ENCODE measurements around the gene SLC44A5. TPM values are rescaled to one million over a fixed set of nuclear protein-coding genes. Genes with fewer than 3 reads are reported as not detected.
"Not testable (repeated sequence)": the region's sequence is repeated elsewhere in the genome, so short reads cannot be mapped to it uniquely, and the experiment has no call there.

SLC44A5 gene
- total RNA-seq, 4 donors from 2014 or later = 0.19 to 12.8 (median 2.6) TPM

DNA sequence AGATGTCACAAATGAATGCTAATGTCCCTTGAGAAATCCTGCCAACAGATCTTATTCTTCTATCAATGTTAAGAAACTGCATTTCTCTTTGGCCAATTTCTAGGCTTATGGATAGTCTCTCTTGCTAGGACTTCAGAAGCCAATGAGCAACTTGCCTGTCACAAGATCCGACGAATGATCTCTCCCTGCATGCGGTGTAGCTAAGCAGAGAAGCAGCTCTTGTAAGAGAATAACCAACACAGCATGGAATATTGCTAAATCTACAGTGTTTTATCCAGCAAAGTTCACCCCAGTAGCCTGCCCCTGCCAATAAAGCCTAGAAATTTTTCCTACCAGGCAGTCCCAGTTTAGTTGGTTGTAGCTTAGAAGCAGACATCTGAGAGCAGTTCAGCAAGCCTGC, 2.1 kb upstream of the SLC44A5 start:
- no peak overlapping the region for H3K4me3 ChIP-seq
- H3K27me3 ChIP-seq = peaks cover 0 to 77% (median 14%) of the 10 kb centered on the region in 4 donors
- DNase-seq = no peak
- no peaks in the 10 kb centered on the region for H3K9me3 ChIP-seq
- no peak overlapping the region for H3K27ac ChIP-seq
- intact Hi-C loops (cut with DNase I) = no loop called here
- 87 to 90% methylated on average over 2 to 3 of the region's 3 CpGs for WGBS, 2 donors
- H3K36me3 ChIP-seq = no peaks in the 10 kb centered on the region
- H3K4me1 ChIP-seq = peaks cover 19 to 30% (median 21%) of the 10 kb centered on the region in 3 donors
- TF ChIP-seq CTCF (IDR thresholded peaks at IDR 0.05) (no peak), POLR2A (IDR thresholded peaks at IDR 0.05) (no peak)

DNA sequence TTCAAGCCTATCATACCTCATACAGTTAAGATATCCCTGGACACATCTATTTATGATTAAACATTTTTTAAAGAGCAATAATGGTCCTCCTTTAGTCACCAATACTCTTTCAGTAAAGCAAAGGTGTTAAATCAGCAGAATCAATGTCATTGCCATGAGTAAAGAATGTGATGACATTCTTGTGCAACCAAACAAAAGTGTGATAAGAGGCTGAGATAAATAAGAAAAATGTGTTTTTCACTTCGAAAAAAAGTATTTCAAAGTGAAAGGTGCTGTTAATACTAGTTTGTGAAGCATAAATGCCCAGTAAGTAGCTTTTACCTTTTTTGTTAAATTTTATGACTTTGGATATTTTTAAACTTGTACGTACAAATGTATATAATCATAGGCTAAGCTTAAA, 8.4 kb downstream of the SLC44A5 start:
- Histone ChIP-seq H3K36me3 (no peaks in the 10 kb centered on the region), H3K27ac (no peak overlapping the region), H3K9me3 (no peaks in the 10 kb centered on the region), H3K4me3 (no peak overlapping the region), H3K27me3 (peaks cover 0 to 6% (median 0%) of the 10 kb centered on the region in 4 donors), H3K4me1 (no peaks in the 10 kb centered on the region)
- no peak for DNase-seq
- intact Hi-C loops (cut with DNase I) = no loop called here
- 41% methylated on average over 2 of the region's 2 CpGs for WGBS, 2 donors
- TF ChIP-seq POLR2A (IDR thresholded peaks at IDR 0.05) = no peak
- TF ChIP-seq CTCF (IDR thresholded peaks at IDR 0.05) = no peak

- Histone ChIP-seq H3K4me1 (no peaks in the 10 kb centered on the region), H3K9me3 (no peaks in the 10 kb centered on the region), H3K4me3 (no peak overlapping the region), H3K36me3 (no peaks in the 10 kb centered on the region), H3K27ac (no peak overlapping the region), H3K27me3 (peaks cover 0 to 4% (median 0%) of the 10 kb centered on the region in 4 donors)
- TF ChIP-seq POLR2A (IDR thresholded peaks at IDR 0.05) = no peak
- TF ChIP-seq CTCF (IDR thresholded peaks at IDR 0.05) = no peak
- intact Hi-C loops (cut with DNase I) = no loop called here
- DNase-seq = no peak
- 44 to 58% methylated on average over 1 of the region's 1 CpG for WGBS, 2 donors
Measured at GRCh38 chr1:75600781-75601180, 10.1 kb downstream of the SLC44A5 start.

DNA sequence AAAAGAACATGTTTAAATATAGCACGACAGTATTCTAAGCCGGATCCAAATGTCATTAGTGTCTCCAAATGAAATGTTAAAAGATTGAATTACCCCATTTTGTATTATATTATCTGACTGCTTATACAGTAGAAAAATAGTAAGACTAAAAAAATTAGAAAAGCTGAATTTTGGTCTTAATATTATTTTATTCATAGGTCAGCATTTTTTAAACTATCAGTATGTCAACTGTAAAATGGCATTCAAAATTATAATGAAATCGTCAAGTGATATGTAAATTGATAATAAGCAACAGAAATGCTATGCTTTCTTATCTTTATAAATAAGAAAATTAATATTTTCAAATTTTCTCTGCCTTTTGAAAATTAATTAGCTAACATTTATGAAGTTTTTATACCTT, 16.6 kb downstream of the SLC44A5 start:
- intact Hi-C loops (cut with DNase I) = no loop called here
- 78 to 81% methylated on average over 3 of the region's 3 CpGs for WGBS, 2 donors
- Histone ChIP-seq H3K9me3 (no peaks in the 10 kb centered on the region), H3K27ac (no peak overlapping the region), H3K4me3 (no peak overlapping the region), H3K4me1 (no peaks in the 10 kb centered on the region), H3K27me3 (no peaks in the 10 kb centered on the region), H3K36me3 (no peaks in the 10 kb centered on the region)
- no peak for DNase-seq
- TF ChIP-seq CTCF (IDR thresholded peaks at IDR 0.05) = no peak
- TF ChIP-seq POLR2A (IDR thresholded peaks at IDR 0.05) = no peak

GRCh38 chr1:75593457-75593856, 17.5 kb downstream of the SLC44A5 start:
- DNase-seq; H3K36me3 ChIP-seq; H3K4me1 ChIP-seq; H3K27me3 ChIP-seq; intact Hi-C loops (cut with DNase I); H3K27ac ChIP-seq; H3K4me3 ChIP-seq; H3K9me3 ChIP-seq: not testable (repeated sequence)
- 54 to 64% methylated on average over 3 of the region's 3 CpGs for WGBS, 2 donors

DNA sequence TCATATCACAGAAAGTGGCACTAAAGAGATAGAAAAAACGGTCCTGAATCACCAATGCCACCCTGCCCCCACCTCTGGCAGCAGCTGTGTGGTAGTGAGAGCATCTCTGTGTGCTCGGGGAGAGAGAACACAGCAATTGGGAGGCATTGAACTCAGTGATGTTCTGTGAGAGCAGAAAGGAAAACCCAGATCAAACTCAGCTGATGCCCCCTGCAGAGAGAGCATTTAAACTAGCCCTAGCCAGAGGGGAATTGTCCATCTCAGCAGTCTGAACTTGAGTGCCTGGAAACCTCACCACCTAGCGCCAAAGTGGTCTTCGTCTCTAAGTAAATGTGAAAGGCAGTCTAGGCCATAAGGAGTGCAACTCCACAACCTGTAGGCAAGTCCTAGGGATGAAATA, 21.3 kb downstream of the SLC44A5 start:
- WGBS, 2 donors = 62 to 66% methylated on average over 4 of the region's 4 CpGs
- Histone ChIP-seq H3K36me3 (no peaks in the 10 kb centered on the region), H3K27ac (no peak overlapping the region), H3K4me3 (no peak overlapping the region), H3K9me3 (no peaks in the 10 kb centered on the region), H3K4me1 (no peaks in the 10 kb centered on the region), H3K27me3 (no peaks in the 10 kb centered on the region)
- no peak for DNase-seq
- intact Hi-C loops (cut with DNase I) = no loop called here
- TF ChIP-seq POLR2A (IDR thresholded peaks at IDR 0.05) (no peak), CTCF (IDR thresholded peaks at IDR 0.05) (no peak)
